IMR-90 (cell line): Measurements from ENCODE around the gene MIB1. TPM values are rescaled to one million over a fixed set of nuclear protein-coding genes. Genes with fewer than 3 reads are reported as not detected.

ENCODE experiments used
- ATAC-seq: fragments of 200-7000 bp; cut with Tn5 transposase; 2 replicates; pipeline ENCODE4 v1.9.1; 2020; ENCODE audit warnings: low read depth, mild to moderate bottlenecking, moderate library complexity
- BruUV-seq: library from RNA; stranded (reverse); fragments of 400-500 nt; replicated peaks from 2 replicates; lab custom pipeline; 2021; lab: Mats Ljungman, UMichigan
- CTCF ChIA-PET: fragments of 300-600 bp; formaldehyde crosslinking; extraction: SDS; loops from one replicate; lab custom pipeline; 2021; ENCODE audit warnings: antibody characterized with exemption; lab: Yijun Ruan, JAX
- POLR2A ChIA-PET: fragments of 300-600 bp; sonication (Branson Sonifier 250); formaldehyde crosslinking; loops from one replicate; lab custom pipeline; 2022; ENCODE audit warnings: antibody characterized with exemption; ENCODE audit not compliant: unreplicated experiment; lab: Charles Lee
- DNase-seq: peaks from one replicate; pipeline ENCODE4 v3.0.0; 2013
- H2AFZ ChIP-seq: replicated peaks from 2 replicates; pipeline ENCODE3; 2013; ENCODE audit warnings: low read length, mild to moderate bottlenecking; ENCODE audit not compliant: poor library complexity
- H2AK5ac ChIP-seq: 2 replicates; pipeline ENCODE4 v1.6.1; 2013; ENCODE audit warnings: low read depth, low read length, inconsistent platforms
- H2AK9ac ChIP-seq: replicated peaks from 2 replicates; pipeline ENCODE3; 2013; ENCODE audit warnings: mild to moderate bottlenecking, low read depth, low read length, moderate library complexity; ENCODE audit not compliant: poor library complexity
- H2BK120ac ChIP-seq: 2 replicates; pipeline ENCODE4 v1.6.1; 2013; ENCODE audit warnings: low read depth, low read length, inconsistent platforms
- H2BK15ac ChIP-seq: 3 replicates; pipeline ENCODE4 v1.6.1; 2013; ENCODE audit warnings: low read depth, low read length, inconsistent platforms
- H2BK20ac ChIP-seq: 2 replicates; pipeline ENCODE4 v1.6.1; 2013; ENCODE audit warnings: low read depth, mild to moderate bottlenecking, inconsistent platforms, low read length, moderate library complexity
- H2BK5ac ChIP-seq: 2 replicates; pipeline ENCODE4 v1.6.1; 2013; ENCODE audit warnings: mild to moderate bottlenecking, low read depth, low read length, inconsistent platforms; ENCODE audit not compliant: poor library complexity, severe bottlenecking
- H3K14ac ChIP-seq: replicated peaks from 2 replicates; pipeline ENCODE4 v1.6.1; 2013; ENCODE audit warnings: low read depth, low read length, inconsistent platforms
- H3K18ac ChIP-seq: 2 replicates; pipeline ENCODE4 v1.6.1; 2013; ENCODE audit warnings: low read depth, low read length, control low read depth
- H3K23ac ChIP-seq: 2 replicates; pipeline ENCODE4 v1.6.1; 2013; ENCODE audit warnings: low read depth, low read length, inconsistent platforms
- H3K27ac ChIP-seq: 2 replicates; pipeline ENCODE4 v1.5.1; 2013; ENCODE audit warnings: mild to moderate bottlenecking, control low read depth, low read length; ENCODE audit not compliant: insufficient read depth
- H3K27me3 ChIP-seq: 2 replicates; pipeline ENCODE4 v1.6.1; 2013; ENCODE audit warnings: low read length; ENCODE audit not compliant: control insufficient read depth, insufficient read depth
- H3K36me3 ChIP-seq: 2 replicates; pipeline ENCODE4 v1.6.1; 2013; ENCODE audit warnings: low read length, mixed read lengths; ENCODE audit not compliant: control insufficient read depth, insufficient read depth
- H3K4ac ChIP-seq: 2 replicates; pipeline ENCODE4 v1.6.1; 2013; ENCODE audit warnings: low read depth, low read length, inconsistent platforms
- H3K4me1 ChIP-seq: 2 replicates; pipeline ENCODE4 v1.6.1; 2013; ENCODE audit warnings: low read length, mixed read lengths; ENCODE audit not compliant: control insufficient read depth, insufficient read depth
- H3K4me2 ChIP-seq: 2 replicates; pipeline ENCODE4 v1.6.1; 2013; ENCODE audit warnings: low read depth, mild to moderate bottlenecking, control low read depth, low read length, moderate library complexity
- H3K4me3 ChIP-seq: 2 replicates; pipeline ENCODE4 v1.5.1; 2013; ENCODE audit warnings: low read depth, mild to moderate bottlenecking, control low read depth, low read length, moderate library complexity; ENCODE audit not compliant: insufficient read depth
- H3K56ac ChIP-seq: 2 replicates; pipeline ENCODE4 v1.6.1; 2013; ENCODE audit warnings: low read length, inconsistent platforms; ENCODE audit not compliant: insufficient read depth; ENCODE audit errors: extremely low read depth
- H3K79me1 ChIP-seq, 2 experiments: 2 replicates each; pipeline ENCODE4 v1.6.1; 2013; ENCODE audit warnings: low read length in 2 of 2, inconsistent platforms in 1 of 2, low read depth in 1 of 2
- H3K9ac ChIP-seq: 2 replicates; pipeline ENCODE4 v1.6.1; 2013; ENCODE audit warnings: low read depth, low read length, control low read depth
- H3K9me1 ChIP-seq: 2 replicates; pipeline ENCODE4 v1.6.1; 2013; ENCODE audit warnings: low read length, inconsistent platforms; ENCODE audit not compliant: insufficient read depth
- H3K9me3 ChIP-seq: 2 replicates; pipeline ENCODE4 v1.6.1; 2013; ENCODE audit warnings: low read length; ENCODE audit not compliant: control insufficient read depth, insufficient read depth
- H4K20me1 ChIP-seq: 2 replicates; pipeline ENCODE4 v1.6.1; 2013; ENCODE audit warnings: low read length, inconsistent platforms; ENCODE audit not compliant: insufficient read depth
- H4K5ac ChIP-seq: 2 replicates; pipeline ENCODE4 v1.6.1; 2013; ENCODE audit warnings: mild to moderate bottlenecking, low read depth, low read length, control low read depth
- H4K8ac ChIP-seq, 2 experiments: 2 replicates each; pipeline ENCODE4 v1.6.1; 2013; ENCODE audit warnings: low read depth in 2 of 2, low read length in 2 of 2, control low read depth in 1 of 2, inconsistent platforms in 1 of 2
- H4K91ac ChIP-seq: 2 replicates; pipeline ENCODE4 v1.6.1; 2013; ENCODE audit warnings: low read depth, low read length, inconsistent platforms; ENCODE audit not compliant: insufficient read depth
- BHLHE40 ChIP-seq: fragments of 150-350 bp; IDR thresholded peaks from 2 replicates; pipeline ENCODE4 v1.6.1; 2016; ENCODE audit warnings: mild to moderate bottlenecking, low read depth, low read length
- CEBPB ChIP-seq: IDR thresholded peaks from 2 replicates; pipeline ENCODE4 v1.6.1; 2012; ENCODE audit warnings: low read depth, low read length, improper control_type of control experiment
- CHD1 ChIP-seq: IDR thresholded peaks from 2 replicates; pipeline ENCODE4 v1.6.1; 2012; ENCODE audit warnings: low read depth, low read length, improper control_type of control experiment
- CTCF ChIP-seq: conservative IDR thresholded peaks from 2 replicates; pipeline ENCODE4 v1.5.1; 2012; ENCODE audit warnings: mild to moderate bottlenecking, low read depth, low read length, improper control_type of control experiment
- ELK1 ChIP-seq: fragments of 150-350 bp; IDR thresholded peaks from 2 replicates; pipeline ENCODE4 v1.6.1; 2016; ENCODE audit warnings: low read depth, mild to moderate bottlenecking, low read length, moderate library complexity, borderline replicate concordance
- FOS ChIP-seq: fragments of 150-350 bp; IDR thresholded peaks from 2 replicates; pipeline ENCODE4 v1.6.1; 2016; ENCODE audit warnings: low read depth, low read length
- MAFK ChIP-seq: IDR thresholded peaks from 2 replicates; pipeline ENCODE4 v1.6.1; 2012; ENCODE audit warnings: low read depth, low read length, improper control_type of control experiment
- MAZ ChIP-seq: IDR thresholded peaks from 2 replicates; pipeline ENCODE4 v1.6.1; 2012; ENCODE audit warnings: low read depth, mild to moderate bottlenecking, low read length, improper control_type of control experiment, moderate library complexity, borderline replicate concordance
- MXI1 ChIP-seq: IDR thresholded peaks from 2 replicates; pipeline ENCODE4 v1.6.1; 2012; ENCODE audit warnings: low read depth, mild to moderate bottlenecking, low read length, moderate library complexity, borderline replicate concordance
- NFE2L2 ChIP-seq: fragments of 150-350 bp; IDR thresholded peaks from 2 replicates; pipeline ENCODE4 v1.6.1; 2016; ENCODE audit warnings: low read depth, mild to moderate bottlenecking, low read length
- POLR2A ChIP-seq: IDR thresholded peaks from 2 replicates; pipeline ENCODE4 v1.6.1; 2012; ENCODE audit warnings: mild to moderate bottlenecking, low read depth, low read length
- RAD21 ChIP-seq: IDR thresholded peaks from 2 replicates; pipeline ENCODE4 v1.6.1; 2012; ENCODE audit warnings: low read length, improper control_type of control experiment
- RCOR1 ChIP-seq: IDR thresholded peaks from 2 replicates; pipeline ENCODE4 v1.6.1; 2012; ENCODE audit warnings: mild to moderate bottlenecking, low read length, improper control_type of control experiment; ENCODE audit not compliant: insufficient replicate concordance
- RFX5 ChIP-seq: IDR thresholded peaks from 2 replicates; pipeline ENCODE4 v1.8.0; 2012; ENCODE audit warnings: low read depth, mild to moderate bottlenecking, low read length, moderate library complexity
- USF2 ChIP-seq: fragments of 150-350 bp; IDR thresholded peaks from 2 replicates; pipeline ENCODE4 v1.6.1; 2017; ENCODE audit warnings: mild to moderate bottlenecking, antibody characterized with exemption, low read length, low read depth
- WGBS, 2 experiments: methylation state at CpG; one replicate each; pipeline versions ENCODE4 v1.1.5 to v1.1.7; 2013; ENCODE audit warnings: missing lambda C conversion rate in 2 of 2; ENCODE audit not compliant: insufficient read length in 1 of 2; ENCODE audit errors: extremely low coverage in 2 of 2; 5-methylcytosine and 5-hydroxymethylcytosine counted together
- dilution Hi-C: fragments of 300-500 bp; cut with HindIII; formaldehyde crosslinking; loops from one replicate; pipeline ENCODE4 v1.14.3; 2018; ENCODE audit warnings: low sequenced_read_pairs; ENCODE audit not compliant: unreplicated experiment
- in situ Hi-C: fragments of 300-500 bp; cut with MboI; formaldehyde crosslinking; loops from 3 replicates; pipeline ENCODE4 v1.14.3; 2019; ENCODE audit warnings: low sequenced_read_pairs, inconsistent platforms, mixed read lengths
- intact Hi-C: fragments of 100-400 bp; cut with micrococcal nuclease; formaldehyde crosslinking; loops from 2 replicates; pipeline ENCODE4 v1.10.0; 2022
- polyA plus RNA-seq, 3 experiments: library from polyadenylated mRNA; depleted of rRNA; stranded (reverse); fragments of >200 nt; gene quantifications; 2 replicates each; pipeline ENCODE4 v1.2.3, GENCODE V29; 2012; ENCODE audit warnings: low replicate concordance in 1 of 3
- total RNA-seq: library from RNA; depleted of rRNA; stranded (reverse); fragments of >200 nt; gene quantifications from 2 replicates; pipeline ENCODE4 v1.2.3, GENCODE V29; 2012

MIB1 gene
- total and polyA plus RNA-seq, 2 of the 4 experiments (the other 2 are of a cell fraction): 5.9 to 80.1 TPM

GRCh38 chr18:21722687-21723086 lies 17.9 kb upstream of the MIB1 start:
- ATAC-seq (no peak), DNase-seq (no peak)
- no peak overlapping the region for H2BK15ac ChIP-seq
- no peak overlapping the region for H3K27ac ChIP-seq
- dilution Hi-C loops (no loop called here), in situ Hi-C loops (no loop called here), intact Hi-C loops (loop anchor here (10.0 kb wide), 1 partner anchor 58 kb away; no protein-coding TSS in a partner anchor)
- H2AK9ac ChIP-seq: no peak overlapping the region
- no peak overlapping the region for H3K4me3 ChIP-seq
- CTCF ChIA-PET: no interaction called here
- no peak overlapping the region for H4K5ac ChIP-seq
- H3K9ac ChIP-seq: no peak overlapping the region
- TF ChIP-seq BHLHE40 (no peak), POLR2A (no peak), RFX5 (no peak), MAFK (no peak), CEBPB (no peak), CHD1 (no peak), RAD21 (no peak), MAZ (no peak), RCOR1 (no peak), NFE2L2 (no peak), CTCF (no peak), MXI1 (no peak), USF2 (no peak), ELK1 (no peak), FOS (no peak)
- H3K56ac ChIP-seq: no peak overlapping the region
- H3K27me3 ChIP-seq: no peaks in the 10 kb centered on the region
- H3K4me1 ChIP-seq: no peaks in the 10 kb centered on the region
- BruUV-seq: no TSS peak
- H2BK120ac ChIP-seq: no peak overlapping the region
- H3K18ac ChIP-seq: no peak overlapping the region
- no peak overlapping the region for H3K4ac ChIP-seq
- no peak overlapping the region for H3K14ac ChIP-seq
- no peak overlapping the region for H4K8ac ChIP-seq
- H2BK5ac ChIP-seq: no peak overlapping the region
- POLR2A ChIA-PET: no interaction called here
- H3K79me1 ChIP-seq: no peaks in the 10 kb centered on the region
- H2AK5ac ChIP-seq: no peak overlapping the region
- H2BK20ac ChIP-seq: no peak overlapping the region
- H4K20me1 ChIP-seq: no peaks in the 10 kb centered on the region
- H2AFZ ChIP-seq: no peak overlapping the region
- no peaks in the 10 kb centered on the region for H3K36me3 ChIP-seq
- no peak overlapping the region for H3K23ac ChIP-seq
- no peaks in the 10 kb centered on the region for H3K9me1 ChIP-seq
- H4K91ac ChIP-seq: no peak overlapping the region
- H3K4me2 ChIP-seq: no peak overlapping the region
- H3K9me3 ChIP-seq: no peaks in the 10 kb centered on the region
- no CpG with 5 or more reads among the region's 2 CpGs for WGBS, 2 experiments
